ENCODE data around the gene GPR161.

GPR161 gene

DNA sequence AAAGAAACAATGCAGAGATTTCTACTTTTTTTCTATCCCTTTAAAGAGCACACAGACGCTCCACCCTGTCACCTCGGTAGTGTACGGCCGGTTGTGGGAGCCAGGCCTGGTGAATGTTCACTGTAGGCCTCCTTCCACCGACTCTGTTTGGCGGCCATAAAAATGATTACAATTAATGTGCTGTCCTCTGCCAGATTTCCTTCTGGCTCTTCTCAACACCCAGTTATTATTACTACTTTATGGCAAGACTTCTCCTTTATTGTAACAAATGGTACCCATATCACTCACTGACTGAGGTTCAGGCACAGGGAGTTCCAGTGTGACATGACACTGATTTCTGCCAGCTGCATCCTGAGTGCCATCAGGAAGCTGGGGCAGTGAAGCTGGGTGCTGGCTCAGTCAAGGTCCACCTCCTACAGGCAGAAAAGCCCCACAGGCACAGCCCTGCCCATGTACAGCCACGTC is 37.4 kb downstream of the GPR161 start:
- Histone ChIP-seq H3K4me3 (no peak overlapping the region), H3K27ac (no peak overlapping the region)
- DNase-seq (ENCODE audit: low spot score): peak; percentile 57
- TF ChIP-seq, protein P1, sequence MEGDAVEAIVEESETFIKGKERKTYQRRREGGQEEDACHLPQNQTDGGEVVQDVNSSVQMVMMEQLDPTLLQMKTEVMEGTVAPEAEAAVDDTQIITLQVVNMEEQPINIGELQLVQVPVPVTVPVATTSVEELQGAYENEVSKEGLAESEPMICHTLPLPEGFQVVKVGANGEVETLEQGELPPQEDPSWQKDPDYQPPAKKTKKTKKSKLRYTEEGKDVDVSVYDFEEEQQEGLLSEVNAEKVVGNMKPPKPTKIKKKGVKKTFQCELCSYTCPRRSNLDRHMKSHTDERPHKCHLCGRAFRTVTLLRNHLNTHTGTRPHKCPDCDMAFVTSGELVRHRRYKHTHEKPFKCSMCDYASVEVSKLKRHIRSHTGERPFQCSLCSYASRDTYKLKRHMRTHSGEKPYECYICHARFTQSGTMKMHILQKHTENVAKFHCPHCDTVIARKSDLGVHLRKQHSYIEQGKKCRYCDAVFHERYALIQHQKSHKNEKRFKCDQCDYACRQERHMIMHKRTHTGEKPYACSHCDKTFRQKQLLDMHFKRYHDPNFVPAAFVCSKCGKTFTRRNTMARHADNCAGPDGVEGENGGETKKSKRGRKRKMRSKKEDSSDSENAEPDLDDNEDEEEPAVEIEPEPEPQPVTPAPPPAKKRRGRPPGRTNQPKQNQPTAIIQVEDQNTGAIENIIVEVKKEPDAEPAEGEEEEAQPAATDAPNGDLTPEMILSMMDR (IDR thresholded peaks at IDR 0.05): no peak

DNA sequence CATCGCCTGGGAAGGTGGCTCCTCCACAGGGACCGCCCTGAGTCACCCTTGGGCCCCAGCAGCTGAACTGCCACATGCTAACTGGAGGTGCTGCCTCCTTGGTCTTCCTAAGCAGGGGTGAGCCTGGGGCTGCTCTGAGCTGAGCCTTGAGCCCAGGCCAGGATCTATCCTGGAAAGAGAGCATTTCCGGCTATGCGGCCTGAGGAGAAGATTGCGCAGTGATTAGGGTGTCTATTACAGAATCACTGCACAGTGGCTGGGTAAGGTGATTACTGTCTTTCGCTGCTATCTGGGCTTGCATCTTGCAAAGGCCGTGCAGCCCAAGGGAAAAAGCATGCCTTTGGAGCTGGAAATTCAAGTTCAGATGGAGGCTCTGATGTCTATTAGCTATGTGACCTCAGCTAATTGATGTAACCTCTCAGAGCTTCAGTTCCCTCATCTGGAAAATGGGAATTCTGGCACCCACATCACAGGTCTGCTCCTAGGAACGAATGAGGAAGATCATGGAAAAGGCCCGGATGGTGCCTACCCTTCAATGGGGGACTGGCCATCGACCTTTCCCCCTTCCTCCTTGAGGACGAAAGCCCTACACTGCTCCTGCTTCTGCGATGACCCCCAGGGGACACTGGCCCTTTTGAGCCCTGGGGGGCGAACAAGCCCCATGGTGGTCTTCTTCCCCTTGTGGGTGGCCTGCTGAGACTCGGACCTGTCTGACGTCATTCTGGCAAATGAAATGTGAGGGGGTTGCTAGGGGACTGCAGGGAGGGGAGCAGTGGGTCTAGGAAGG is 38.0 kb downstream of the GPR161 start:
- TF ChIP-seq, protein P1 (IDR thresholded peaks at IDR 0.05): no peak
- Histone ChIP-seq H3K27ac (no peak overlapping the region), H3K4me3 (no peak overlapping the region)
- DNase-seq (ENCODE audit: low spot score): peak; percentile 64

DNA sequence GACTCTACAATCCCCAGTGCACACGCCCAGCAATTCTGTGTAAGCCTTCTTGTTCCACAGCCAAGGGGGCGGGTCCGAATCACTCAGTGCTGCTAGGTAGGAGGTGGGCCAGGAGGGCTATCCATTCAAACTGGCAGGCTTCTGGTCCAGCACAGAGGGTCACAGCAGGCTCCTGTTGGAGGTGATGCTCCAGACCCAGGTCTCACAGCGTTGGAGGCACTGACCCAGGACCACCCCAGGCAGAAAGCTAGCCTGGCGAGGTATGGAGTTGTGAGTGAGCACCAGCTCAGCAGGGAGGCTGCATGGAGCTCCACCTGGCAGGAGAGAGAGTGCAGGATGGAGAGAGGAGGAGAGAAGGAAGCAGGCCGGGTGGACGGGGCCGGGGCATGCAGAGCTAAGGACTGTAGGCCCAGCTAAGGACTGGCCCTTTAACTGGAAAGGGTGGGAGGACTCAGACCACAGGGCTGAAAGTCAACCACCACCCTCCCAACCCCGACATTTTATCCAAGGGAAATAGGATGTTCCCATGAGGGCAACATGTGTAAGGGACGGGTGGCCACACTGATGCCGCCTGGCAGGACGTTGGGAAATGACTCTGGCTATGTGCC is 38.7 kb downstream of the GPR161 start:
- no peak overlapping the region for H3K4me3 ChIP-seq
- DNase-seq (ENCODE audit: low spot score): peak; percentile 65
- H3K27ac ChIP-seq: no peak overlapping the region
- TF ChIP-seq, protein P1 (IDR thresholded peaks at IDR 0.05): no peak

DNA sequence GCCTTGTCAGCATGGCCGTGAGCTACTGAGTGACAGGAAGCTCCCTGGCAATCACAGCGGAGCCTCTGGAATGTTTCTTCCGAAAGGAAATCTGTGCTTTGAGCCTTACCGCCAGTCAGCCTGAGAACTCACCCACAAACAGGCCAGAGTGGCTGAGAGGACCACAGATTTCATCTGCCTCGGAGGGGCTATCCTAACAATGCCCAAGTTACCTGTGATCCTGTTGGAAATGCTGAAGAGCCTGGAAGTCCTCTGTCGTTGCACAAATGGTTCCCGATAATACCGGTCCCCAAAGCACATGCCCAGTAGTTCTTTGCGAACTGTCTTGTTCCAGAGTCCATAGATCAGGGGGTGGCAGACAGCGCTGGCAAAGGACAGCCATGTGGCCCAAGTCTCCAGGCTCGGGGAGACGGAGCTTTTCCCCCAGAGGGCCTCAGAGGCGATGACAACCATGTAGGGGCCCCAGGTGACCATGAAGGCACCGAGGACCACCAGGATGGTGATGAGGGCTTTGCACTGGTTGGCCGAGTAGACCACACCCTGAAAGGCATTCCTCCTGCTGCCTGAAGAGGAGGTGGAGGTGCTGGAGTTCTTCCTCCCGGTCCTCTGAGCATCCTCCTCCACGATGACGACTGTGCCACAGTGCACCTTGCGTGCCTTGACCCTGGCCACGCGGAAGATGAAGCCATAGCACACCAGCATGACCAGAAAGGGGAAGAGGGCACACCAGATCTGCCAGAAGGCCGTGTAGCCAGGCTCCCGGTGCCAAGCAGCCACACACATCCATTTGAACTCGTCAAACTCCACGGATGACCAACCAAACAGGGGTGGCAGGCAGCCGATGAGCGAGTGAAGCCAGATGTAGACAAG is 40.2 kb downstream of the GPR161 start:
- no peak overlapping the region for H3K27ac ChIP-seq
- H3K4me3 ChIP-seq: no peak overlapping the region
- peak; percentile 66 for DNase-seq (ENCODE audit: low spot score)
- TF ChIP-seq, protein P1 (IDR thresholded peaks at IDR 0.05): no peak

DNA sequence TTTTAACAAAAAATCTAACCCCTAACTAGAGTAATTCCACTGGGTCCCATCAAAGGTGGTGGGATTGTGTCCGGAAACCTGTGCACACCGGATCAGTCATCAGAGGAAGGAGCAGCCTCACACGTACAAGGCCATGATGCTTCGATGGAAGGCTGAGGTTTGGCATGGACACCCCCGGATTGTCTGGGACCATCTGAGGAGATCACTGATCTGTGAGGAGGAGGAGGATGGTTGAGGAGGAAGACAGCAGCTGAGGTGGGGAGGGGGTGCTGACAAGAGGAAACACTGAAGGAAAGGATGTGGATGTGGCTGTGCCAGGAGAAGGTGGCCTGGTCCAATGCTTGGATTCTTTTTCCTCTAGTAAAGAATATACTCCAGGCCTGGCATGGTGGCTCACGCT is 41.3 kb downstream of the GPR161 start:
- Histone ChIP-seq H3K27ac (no peak overlapping the region), H3K4me3 (no peak overlapping the region)
- peak; percentile 24 for DNase-seq (ENCODE audit: low spot score)
- TF ChIP-seq, protein P1 (IDR thresholded peaks at IDR 0.05): no peak

DNA sequence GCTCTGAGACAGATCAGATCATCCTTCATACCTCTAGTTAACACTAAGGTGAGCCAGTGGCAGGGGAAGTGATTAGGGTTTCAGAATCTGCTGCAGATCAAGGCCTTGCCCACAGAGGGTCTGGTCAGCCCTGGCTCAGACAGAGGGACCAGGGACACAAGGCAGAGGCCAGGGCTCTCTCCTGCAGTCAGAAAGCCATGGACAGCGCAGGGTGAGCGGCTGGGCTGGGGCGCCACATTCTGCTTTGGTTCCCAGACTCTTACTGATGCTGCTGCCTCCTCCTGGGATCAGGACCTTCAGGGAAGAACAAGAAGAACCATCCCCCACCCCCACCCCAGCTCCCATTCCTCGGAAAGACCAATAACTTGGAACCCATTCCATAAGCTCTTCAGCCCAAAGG is 43.1 kb downstream of the GPR161 start:
- no peak overlapping the region for H3K27ac ChIP-seq

More for the DNA sequence above, 43.1 kb downstream of the GPR161 start:
- H3K4me3 ChIP-seq: no peak overlapping the region
- peak; percentile 49 for DNase-seq (ENCODE audit: low spot score)
- TF ChIP-seq, protein P1 (IDR thresholded peaks at IDR 0.05): no peak
